Measurements from ENCODE around the gene PPIF. TPM values are rescaled to one million over a fixed set of nuclear protein-coding genes. Genes with fewer than 3 reads are reported as not detected.

The PPIF gene
- total and polyA plus RNA-seq, 2 donors (not counting 3 experiments of a cell fraction or from before 2014, with no cell fraction given): 50.7 to 51.2 TPM

GRCh38 chr10:79301754-79302530 lies 45.3 kb upstream of the PPIF start:
- TF ChIP-seq POLR2A (IDR thresholded peaks at IDR 0.05; ENCODE audit: low read depth, low read length): no peak
- no peak for TF ChIP-seq CTCF (IDR thresholded peaks at IDR 0.05; ENCODE audit: extremely low read depth in 1 of 2, insufficient read depth in 1 of 2, low read depth in 1 of 2, low read length in 2 of 2)
- TF ChIP-seq MYC (IDR thresholded peaks at IDR 0.05; ENCODE audit: low read depth, low read length): no peak
- TF ChIP-seq JUN (IDR thresholded peaks at IDR 0.05; ENCODE audit: borderline replicate concordance, insufficient read depth, insufficient read length, low read depth): no peak
- TF ChIP-seq FOS (IDR thresholded peaks at IDR 0.05; ENCODE audit: borderline replicate concordance, insufficient read depth, low read length): no peak
- TF ChIP-seq MAX (IDR thresholded peaks at IDR 0.05; ENCODE audit: insufficient read depth, insufficient read length): no peak
- no peak for TF ChIP-seq POLR2AphosphoS5 (IDR thresholded peaks at IDR 0.05; ENCODE audit: insufficient read depth, low read depth, low read length)
- TF ChIP-seq GATA2 (IDR thresholded peaks at IDR 0.05; ENCODE audit: insufficient read depth, insufficient read length, low read depth, low read length): no peak
- intact Hi-C loops (cut with micrococcal nuclease): no loop called here

More at GRCh38 chr10:79301754-79302530, 45.3 kb upstream of the PPIF start:
- Histone ChIP-seq H3K4me1 (ENCODE audit: control insufficient read depth, extremely low read depth, insufficient read depth, low read length) (no peaks in the 10 kb centered on the region), H3K79me2 (ENCODE audit: control insufficient read depth, insufficient read depth, low read length) (no peaks in the 10 kb centered on the region), H3K4me3 (replicated peaks in 1 of 3; ENCODE audit: insufficient read depth in 1 of 3, low read depth in 1 of 3, low read length in 3 of 3) (no peak overlapping the region), H3K9me3 (replicated peaks; ENCODE audit: control insufficient read depth, insufficient read depth, low read length) (no peaks in the 10 kb centered on the region), H3K36me3 (ENCODE audit: control insufficient read depth in 2 of 2, extremely low read depth in 1 of 2, insufficient read depth in 2 of 2, low read length in 2 of 2) (peaks cover 8 to 84% of the 10 kb centered on the region in 2 experiments), H2AFZ (ENCODE audit: low read depth, low read length) (no peak overlapping the region), H3K9me1 (replicated peaks; ENCODE audit: control insufficient read depth, extremely low read depth, insufficient read depth, low read length) (no peaks in the 10 kb centered on the region), H3K4me2 (ENCODE audit: insufficient read depth, low read length) (no peak overlapping the region), H4K20me1 (replicated peaks; ENCODE audit: control insufficient read depth, extremely low read depth, insufficient read depth, low read length) (no peaks in the 10 kb centered on the region), H3K27ac (ENCODE audit: insufficient read depth, low read depth, low read length) (no peak overlapping the region), H3K27me3 (ENCODE audit: control insufficient read depth in 2 of 2, insufficient read depth in 2 of 2, low read length in 2 of 2) (no peaks in the 10 kb centered on the region), H3K9ac (replicated peaks; ENCODE audit: extremely low read depth, insufficient read depth, low read length) (no peak overlapping the region)
- no peak for FAIRE-seq
- ChIA-PET CTCF (no interaction called here), POLR2A (no interaction called here)
- DNase-seq (ENCODE audit: low read depth, low spot score): no peak
- no TSS peak for BruUV-seq (replicated peaks)
- dilution Hi-C loops (cut with MboI; ENCODE audit: extremely low pct_ligation_motif_present, low sequenced_read_pairs): no loop called here
